GM23338 (cell line): ENCODE measurements around the gene PGAM5.

Experiments used
- CREB1 ChIP-seq: fragments of 250-450 bp; sonication (Bioruptor Pico); IDR thresholded peaks from 2 replicates; pipeline ENCODE4 v1.5.0; 2020; ENCODE audit warnings: low read depth, mild to moderate bottlenecking, moderate library complexity
- ETS1 ChIP-seq: IDR thresholded peaks from 2 replicates; pipeline ENCODE4 v1.6.1; 2016; ENCODE audit warnings: antibody characterized with exemption
- EZH2 ChIP-seq: fragments of 200-600 bp; sonication (generic); IDR thresholded peaks from one replicate; pipeline ENCODE4 v1.8.0; 2017; ENCODE audit warnings: antibody characterized with exemption, mild to moderate bottlenecking, low read depth; ENCODE audit not compliant: unreplicated experiment
- EZH2phosphoT487 ChIP-seq: fragments of 200-600 bp; sonication (generic); IDR thresholded peaks from one replicate; pipeline ENCODE4 v1.8.1; 2018; ENCODE audit warnings: antibody characterized with exemption; ENCODE audit not compliant: unreplicated experiment
- POLR2AphosphoS5 ChIP-seq: IDR thresholded peaks from 2 replicates; pipeline ENCODE4 v1.6.1; 2016; ENCODE audit warnings: antibody characterized with exemption, low read depth
- TF ChIP-seq, protein P1 (sequence below), 2 experiments: fragments of 200-600 bp in 1 of 2; sonication (generic) in 1 of 2; conservative IDR thresholded peaks; 2 replicates each; pipeline versions ENCODE4 v1.5.1 to v1.6.1; 2016 to 2017; ENCODE audit warnings: antibody characterized with exemption in 2 of 2, low read depth in 2 of 2, mild to moderate bottlenecking in 2 of 2, moderate library complexity in 1 of 2
- TF ChIP-seq, protein P2 (sequence below): IDR thresholded peaks from one replicate; pipeline ENCODE4 v1.6.1; 2018; ENCODE audit warnings: antibody characterized with exemption; ENCODE audit not compliant: unreplicated experiment

- TF ChIP-seq, protein P1, sequence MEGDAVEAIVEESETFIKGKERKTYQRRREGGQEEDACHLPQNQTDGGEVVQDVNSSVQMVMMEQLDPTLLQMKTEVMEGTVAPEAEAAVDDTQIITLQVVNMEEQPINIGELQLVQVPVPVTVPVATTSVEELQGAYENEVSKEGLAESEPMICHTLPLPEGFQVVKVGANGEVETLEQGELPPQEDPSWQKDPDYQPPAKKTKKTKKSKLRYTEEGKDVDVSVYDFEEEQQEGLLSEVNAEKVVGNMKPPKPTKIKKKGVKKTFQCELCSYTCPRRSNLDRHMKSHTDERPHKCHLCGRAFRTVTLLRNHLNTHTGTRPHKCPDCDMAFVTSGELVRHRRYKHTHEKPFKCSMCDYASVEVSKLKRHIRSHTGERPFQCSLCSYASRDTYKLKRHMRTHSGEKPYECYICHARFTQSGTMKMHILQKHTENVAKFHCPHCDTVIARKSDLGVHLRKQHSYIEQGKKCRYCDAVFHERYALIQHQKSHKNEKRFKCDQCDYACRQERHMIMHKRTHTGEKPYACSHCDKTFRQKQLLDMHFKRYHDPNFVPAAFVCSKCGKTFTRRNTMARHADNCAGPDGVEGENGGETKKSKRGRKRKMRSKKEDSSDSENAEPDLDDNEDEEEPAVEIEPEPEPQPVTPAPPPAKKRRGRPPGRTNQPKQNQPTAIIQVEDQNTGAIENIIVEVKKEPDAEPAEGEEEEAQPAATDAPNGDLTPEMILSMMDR (conservative IDR thresholded peaks at IDR 0.05; ENCODE audit: low read depth in 2 of 2): no peak
- TF ChIP-seq POLR2AphosphoS5 (no peak), CREB1 (CRISPR knock-in tag) (no peak), EZH2 (no peak), EZH2phosphoT487 (no peak), ETS1 (no peak)
- TF ChIP-seq, protein P2, sequence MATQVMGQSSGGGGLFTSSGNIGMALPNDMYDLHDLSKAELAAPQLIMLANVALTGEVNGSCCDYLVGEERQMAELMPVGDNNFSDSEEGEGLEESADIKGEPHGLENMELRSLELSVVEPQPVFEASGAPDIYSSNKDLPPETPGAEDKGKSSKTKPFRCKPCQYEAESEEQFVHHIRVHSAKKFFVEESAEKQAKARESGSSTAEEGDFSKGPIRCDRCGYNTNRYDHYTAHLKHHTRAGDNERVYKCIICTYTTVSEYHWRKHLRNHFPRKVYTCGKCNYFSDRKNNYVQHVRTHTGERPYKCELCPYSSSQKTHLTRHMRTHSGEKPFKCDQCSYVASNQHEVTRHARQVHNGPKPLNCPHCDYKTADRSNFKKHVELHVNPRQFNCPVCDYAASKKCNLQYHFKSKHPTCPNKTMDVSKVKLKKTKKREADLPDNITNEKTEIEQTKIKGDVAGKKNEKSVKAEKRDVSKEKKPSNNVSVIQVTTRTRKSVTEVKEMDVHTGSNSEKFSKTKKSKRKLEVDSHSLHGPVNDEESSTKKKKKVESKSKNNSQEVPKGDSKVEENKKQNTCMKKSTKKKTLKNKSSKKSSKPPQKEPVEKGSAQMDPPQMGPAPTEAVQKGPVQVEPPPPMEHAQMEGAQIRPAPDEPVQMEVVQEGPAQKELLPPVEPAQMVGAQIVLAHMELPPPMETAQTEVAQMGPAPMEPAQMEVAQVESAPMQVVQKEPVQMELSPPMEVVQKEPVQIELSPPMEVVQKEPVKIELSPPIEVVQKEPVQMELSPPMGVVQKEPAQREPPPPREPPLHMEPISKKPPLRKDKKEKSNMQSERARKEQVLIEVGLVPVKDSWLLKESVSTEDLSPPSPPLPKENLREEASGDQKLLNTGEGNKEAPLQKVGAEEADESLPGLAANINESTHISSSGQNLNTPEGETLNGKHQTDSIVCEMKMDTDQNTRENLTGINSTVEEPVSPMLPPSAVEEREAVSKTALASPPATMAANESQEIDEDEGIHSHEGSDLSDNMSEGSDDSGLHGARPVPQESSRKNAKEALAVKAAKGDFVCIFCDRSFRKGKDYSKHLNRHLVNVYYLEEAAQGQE: no peak
Measured at GRCh38 chr12:132711080-132711843, 620 bp downstream of the PGAM5 start.
